ENCODE data around the gene CHCHD6. TPM values are rescaled to one million over a fixed set of nuclear protein-coding genes. Genes with fewer than 3 reads are reported as not detected.

The CHCHD6 gene
- total and polyA plus RNA-seq, 2 donors (not counting 3 experiments of a cell fraction or from before 2014, with no cell fraction given): 8.4 to 10.1 TPM

- Histone ChIP-seq H4K20me1 (replicated peaks; ENCODE audit: control insufficient read depth, extremely low read depth, insufficient read depth, low read length) (no peaks in the 10 kb centered on the region), H3K9me1 (replicated peaks; ENCODE audit: control insufficient read depth, extremely low read depth, insufficient read depth, low read length) (no peaks in the 10 kb centered on the region), H3K27me3 (ENCODE audit: control insufficient read depth in 2 of 2, insufficient read depth in 2 of 2, low read length in 2 of 2) (peaks cover 11 to 23% of the 10 kb centered on the region in 2 experiments), H3K79me2 (ENCODE audit: control insufficient read depth, insufficient read depth, low read length) (no peaks in the 10 kb centered on the region), H3K4me2 (ENCODE audit: insufficient read depth, low read length) (peak overlapping the region; percentile 18), H3K9ac (replicated peaks; ENCODE audit: extremely low read depth, insufficient read depth, low read length) (no peak overlapping the region), H3K36me3 (ENCODE audit: control insufficient read depth in 2 of 2, extremely low read depth in 1 of 2, insufficient read depth in 2 of 2, low read length in 2 of 2) (no peaks in the 10 kb centered on the region), H3K9me3 (replicated peaks; ENCODE audit: control insufficient read depth, insufficient read depth, low read length) (no peaks in the 10 kb centered on the region), H2AFZ (ENCODE audit: low read depth, low read length) (no peak overlapping the region), H3K4me1 (ENCODE audit: control insufficient read depth, extremely low read depth, insufficient read depth, low read length) (peaks cover 24% of the 10 kb centered on the region), H3K4me3 (replicated peaks in 1 of 3; ENCODE audit: insufficient read depth in 1 of 3, low read depth in 1 of 3, low read length in 3 of 3) (no peak overlapping the region), H3K27ac (ENCODE audit: insufficient read depth, low read depth, low read length) (peak overlapping the region; percentile 59)
- BruUV-seq (replicated peaks): no TSS peak
- ChIA-PET CTCF (interaction anchor here (0.7 to 3.8 kb wide), 10 partner anchors 9 to 161 kb away, joined by 3 to 26 read pairs (median 4); no protein-coding TSS in a partner anchor), POLR2A (interaction anchor here (0.9 to 1.0 kb wide), 2 partner anchors 9 to 13 kb away, joined by 3 to 5 read pairs; no protein-coding TSS in a partner anchor)
- TF ChIP-seq CTCF (IDR thresholded peaks at IDR 0.05; ENCODE audit: extremely low read depth in 1 of 2, insufficient read depth in 1 of 2, low read depth in 1 of 2, low read length in 2 of 2): no peak
- peak; percentile 46 for TF ChIP-seq MYC (IDR thresholded peaks at IDR 0.05; ENCODE audit: low read depth, low read length)
- peak; percentile 98 for TF ChIP-seq FOS (IDR thresholded peaks at IDR 0.05; ENCODE audit: borderline replicate concordance, insufficient read depth, low read length)
- peak; percentile 93 for TF ChIP-seq JUN (IDR thresholded peaks at IDR 0.05; ENCODE audit: borderline replicate concordance, insufficient read depth, insufficient read length, low read depth)
- TF ChIP-seq MAX (IDR thresholded peaks at IDR 0.05; ENCODE audit: insufficient read depth, insufficient read length): no peak
- TF ChIP-seq POLR2AphosphoS5 (IDR thresholded peaks at IDR 0.05; ENCODE audit: insufficient read depth, low read depth, low read length): peak; percentile 96
- peak; percentile 62 for TF ChIP-seq POLR2A (IDR thresholded peaks at IDR 0.05; ENCODE audit: low read depth, low read length)
- peak; percentile 99 for TF ChIP-seq GATA2 (IDR thresholded peaks at IDR 0.05; ENCODE audit: insufficient read depth, insufficient read length, low read depth, low read length)
- TF ChIP-seq EZH2 (IDR thresholded peaks at IDR 0.05; ENCODE audit: borderline replicate concordance, low read depth, low read length, severe bottlenecking): no peak
- dilution Hi-C loops (cut with MboI; ENCODE audit: extremely low pct_ligation_motif_present, low sequenced_read_pairs): no loop called here
- DNase-seq (ENCODE audit: low read depth, low spot score) (peak; percentile 96), FAIRE-seq (peak; percentile 98)
- intact Hi-C loops (cut with micrococcal nuclease): loop anchor here (1.0 to 10.0 kb wide), 7 partner anchors 10 to 437 kb away; partner anchors contain the start of gene ZXDC
Observed at GRCh38 chr3:126911162-126912026, 207.4 kb downstream of the CHCHD6 start.

All from endothelial cell of umbilical vein (primary cell).